ENCODE results near the gene MAN1B1.
A peak's percentile ranks its signal among the peaks of the same experiment; 100 is the strongest.

MAN1B1 gene

DNA sequence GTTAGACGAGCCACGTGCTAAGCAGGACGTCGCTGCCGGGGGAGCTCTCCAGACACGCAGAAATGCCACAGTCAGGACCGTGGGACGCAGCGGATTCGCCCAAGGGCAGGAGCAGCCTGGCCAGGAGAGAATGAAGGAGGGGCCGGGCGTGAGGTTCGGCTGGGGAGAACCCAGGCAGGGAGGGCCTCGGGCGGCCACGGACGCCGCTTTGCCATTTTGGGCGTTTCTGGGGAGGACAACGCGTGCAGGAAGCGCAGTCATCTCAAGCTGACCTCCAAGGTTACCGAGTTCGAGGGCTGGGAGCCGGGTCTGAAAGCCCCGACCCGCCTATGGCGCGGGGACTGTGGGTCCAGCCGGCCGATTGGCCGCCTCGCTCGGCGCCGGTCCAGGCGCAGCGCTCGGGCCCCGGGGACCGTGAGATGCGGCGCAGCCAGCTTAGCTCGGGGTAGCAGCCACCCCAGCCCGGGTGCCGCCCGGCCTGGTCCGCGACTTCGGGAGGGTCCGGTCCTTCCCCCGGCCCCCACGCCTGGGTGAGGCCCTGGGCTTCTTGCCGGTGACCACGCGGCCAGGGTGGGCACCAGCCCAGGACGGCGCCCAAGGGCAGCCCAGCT, 760 bp upstream of the MAN1B1 start:
- DNase-seq (ENCODE audit: low spot score): no peak

DNA sequence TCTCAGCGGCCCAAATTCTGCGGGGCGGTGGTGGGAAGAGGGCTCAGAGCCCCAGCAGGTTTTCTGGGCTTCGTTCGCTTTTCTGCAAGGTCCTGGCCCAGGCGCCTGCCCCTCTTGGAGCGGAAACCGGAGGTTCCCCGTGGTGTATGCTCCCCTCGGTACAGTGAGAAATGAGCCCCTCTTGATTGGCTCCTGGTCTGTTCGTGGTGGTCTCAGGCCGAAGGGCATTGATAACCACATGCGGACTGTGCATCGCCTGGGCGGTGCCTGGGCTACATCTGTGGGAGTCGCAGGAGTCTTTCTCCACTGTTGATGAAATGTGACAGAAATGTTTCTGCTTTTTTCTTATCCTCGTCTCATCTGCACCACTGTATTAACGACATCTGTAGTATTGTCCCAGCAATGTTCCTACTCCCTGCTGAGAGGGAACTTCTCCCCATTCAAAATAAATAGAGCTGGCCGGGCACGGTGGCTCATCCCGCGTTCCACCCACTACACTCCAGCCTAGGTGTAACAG, 682 bp downstream of the MAN1B1 start:
- DNase-seq (ENCODE audit: low spot score): no peak

- peak; percentile 11 for DNase-seq (ENCODE audit: low spot score)
These were observed 1.3 kb downstream of the MAN1B1 start for GRCh38 chr9:137088121-137088520.

GRCh38 chr9:137089232-137089947, 2.6 kb downstream of the MAN1B1 start:
- no peak for DNase-seq (ENCODE audit: low spot score)

- no peak for DNase-seq (ENCODE audit: low spot score)
These were observed 9.1 kb downstream of the MAN1B1 start for GRCh38 chr9:137095664-137096517.

GRCh38 chr9:137096785-137097546, 10.2 kb downstream of the MAN1B1 start:
- DNase-seq (ENCODE audit: low spot score): no peak

- DNase-seq (ENCODE audit: low spot score): no peak
These were observed 11.1 kb downstream of the MAN1B1 start for GRCh38 chr9:137097761-137098462.

GRCh38 chr9:137099231-137099630, 12.4 kb downstream of the MAN1B1 start:
- no peak for DNase-seq (ENCODE audit: low spot score)

DNA sequence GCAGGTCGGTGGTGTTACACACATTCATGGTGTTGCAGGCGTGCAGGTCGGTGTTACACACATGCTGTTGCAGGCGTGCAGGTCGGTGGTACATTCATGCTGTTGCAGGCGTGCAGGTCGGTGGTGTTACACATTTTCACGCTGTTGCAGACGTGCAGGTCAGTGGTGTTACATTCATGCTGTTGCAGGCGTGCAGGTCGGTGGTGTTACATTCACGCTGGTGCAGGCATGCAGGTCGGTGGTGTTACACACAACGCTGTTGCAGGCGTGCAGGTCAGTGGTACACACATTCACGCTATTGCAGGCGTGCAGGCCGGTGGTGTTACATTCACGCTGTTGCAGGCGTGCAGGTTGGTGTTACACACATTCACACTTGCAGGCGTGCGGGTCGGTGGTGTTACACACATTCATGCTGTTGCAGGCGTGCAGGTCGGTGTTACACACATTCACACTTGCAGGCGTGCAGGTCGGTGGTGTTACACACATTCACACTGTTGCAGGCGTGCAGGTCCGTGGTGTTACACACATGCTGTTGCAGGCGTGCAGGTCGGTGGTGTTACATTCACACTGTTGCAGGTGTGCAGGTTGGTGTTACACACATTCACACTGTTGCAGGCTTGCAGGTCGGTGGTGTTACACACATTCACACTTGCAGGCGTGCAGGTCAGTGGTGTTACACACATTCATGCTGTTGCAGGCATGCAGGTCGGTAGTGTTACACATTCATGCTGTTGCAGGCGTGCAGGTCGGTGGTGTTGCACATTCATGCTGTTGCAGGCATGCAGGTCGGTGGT, 16.6 kb downstream of the MAN1B1 start:
- DNase-seq (ENCODE audit: low spot score): no peak

DNA sequence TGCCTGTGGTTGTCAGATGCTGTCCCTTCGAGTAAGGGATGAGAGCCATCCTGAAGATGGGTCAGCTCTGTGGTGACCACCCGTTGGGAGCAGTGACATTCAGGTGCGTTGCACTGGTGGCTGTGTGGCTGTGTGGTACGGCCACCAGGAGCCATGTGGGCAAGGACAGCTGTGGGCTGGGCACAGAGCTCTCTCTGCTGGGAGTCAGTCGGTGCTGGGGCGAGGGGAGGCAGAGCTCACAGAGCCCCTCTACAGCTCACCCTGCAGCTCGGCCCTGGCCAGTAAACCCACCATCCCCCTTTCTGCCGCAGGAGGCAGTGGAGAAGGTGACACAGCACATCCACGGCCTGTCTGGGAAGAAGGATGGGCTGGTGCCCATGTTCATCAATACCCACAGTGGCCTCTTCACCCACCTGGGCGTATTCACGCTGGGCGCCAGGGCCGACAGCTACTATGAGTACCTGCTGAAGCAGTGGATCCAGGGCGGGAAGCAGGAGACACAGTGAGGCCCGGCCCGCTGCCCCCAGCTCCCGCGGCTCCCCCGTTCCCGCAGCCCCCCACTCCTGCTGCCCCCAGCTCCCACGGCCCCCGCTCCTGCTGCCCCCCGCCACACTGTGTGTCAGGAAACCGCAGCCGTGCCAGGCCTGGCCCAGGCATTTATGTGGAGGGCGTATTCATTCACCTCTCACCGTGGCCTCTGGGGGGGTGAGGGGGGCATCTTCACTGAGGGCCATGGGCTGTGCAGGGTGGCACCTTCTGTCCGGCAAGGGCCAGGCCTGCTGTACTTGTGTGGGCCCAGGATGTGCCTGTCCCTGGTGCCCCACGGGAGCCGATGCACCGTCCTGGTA, 19.3 kb downstream of the MAN1B1 start:
- DNase-seq (ENCODE audit: low spot score): no peak

GRCh38 chr9:137106662-137107250, 20.0 kb downstream of the MAN1B1 start:
- no peak for DNase-seq (ENCODE audit: low spot score)

- DNase-seq (ENCODE audit: low spot score): no peak
These were observed 20.6 kb downstream of the MAN1B1 start for GRCh38 chr9:137107312-137107921.

DNA sequence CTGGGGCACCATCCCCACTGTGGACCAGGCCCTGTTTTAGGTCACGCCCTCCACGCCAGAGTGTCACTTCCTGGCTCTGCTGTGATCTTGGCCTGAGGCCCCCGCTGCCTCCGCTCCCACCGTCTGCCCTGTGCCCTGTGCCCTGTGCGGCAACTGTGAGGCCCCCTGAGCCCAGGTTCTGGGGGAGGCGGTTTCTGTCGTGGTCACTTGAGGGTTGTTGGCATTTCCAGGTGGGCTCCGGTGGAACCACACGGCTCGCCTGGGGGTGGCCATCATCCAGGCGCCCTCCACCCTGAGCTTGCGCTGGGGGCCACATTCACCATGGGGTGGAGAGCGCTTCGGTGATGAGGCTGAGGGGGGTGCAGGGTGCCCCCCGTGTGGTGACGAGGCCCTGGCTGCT, 21.2 kb downstream of the MAN1B1 start:
- DNase-seq (ENCODE audit: low spot score): no peak

DNA sequence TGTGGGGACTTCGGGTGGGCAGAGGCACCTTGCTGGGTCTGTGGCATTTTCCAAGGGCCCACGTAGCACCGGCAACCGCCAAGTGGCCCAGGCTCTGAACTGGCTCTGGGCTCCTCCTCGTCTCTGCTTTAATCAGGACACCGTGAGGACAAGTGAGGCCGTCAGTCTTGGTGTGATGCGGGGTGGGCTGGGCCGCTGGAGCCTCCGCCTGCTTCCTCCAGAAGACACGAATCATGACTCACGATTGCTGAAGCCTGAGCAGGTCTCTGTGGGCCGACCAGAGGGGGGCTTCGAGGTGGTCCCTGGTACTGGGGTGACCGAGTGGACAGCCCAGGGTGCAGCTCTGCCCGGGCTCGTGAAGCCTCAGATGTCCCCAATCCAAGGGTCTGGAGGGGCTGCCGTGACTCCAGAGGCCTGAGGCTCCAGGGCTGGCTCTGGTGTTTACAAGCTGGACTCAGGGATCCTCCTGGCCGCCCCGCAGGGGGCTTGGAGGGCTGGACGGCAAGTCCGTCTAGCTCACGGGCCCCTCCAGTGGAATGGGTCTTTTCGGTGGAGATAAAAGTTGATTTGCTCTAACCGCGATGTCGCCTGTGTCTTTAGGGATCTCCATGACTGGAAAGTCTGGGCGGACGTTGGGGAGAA, 21.9 kb downstream of the MAN1B1 start:
- no peak for DNase-seq (ENCODE audit: low spot score)

- DNase-seq (ENCODE audit: low spot score): no peak
These were observed 22.7 kb downstream of the MAN1B1 start for GRCh38 chr9:137109250-137110146.

DNA sequence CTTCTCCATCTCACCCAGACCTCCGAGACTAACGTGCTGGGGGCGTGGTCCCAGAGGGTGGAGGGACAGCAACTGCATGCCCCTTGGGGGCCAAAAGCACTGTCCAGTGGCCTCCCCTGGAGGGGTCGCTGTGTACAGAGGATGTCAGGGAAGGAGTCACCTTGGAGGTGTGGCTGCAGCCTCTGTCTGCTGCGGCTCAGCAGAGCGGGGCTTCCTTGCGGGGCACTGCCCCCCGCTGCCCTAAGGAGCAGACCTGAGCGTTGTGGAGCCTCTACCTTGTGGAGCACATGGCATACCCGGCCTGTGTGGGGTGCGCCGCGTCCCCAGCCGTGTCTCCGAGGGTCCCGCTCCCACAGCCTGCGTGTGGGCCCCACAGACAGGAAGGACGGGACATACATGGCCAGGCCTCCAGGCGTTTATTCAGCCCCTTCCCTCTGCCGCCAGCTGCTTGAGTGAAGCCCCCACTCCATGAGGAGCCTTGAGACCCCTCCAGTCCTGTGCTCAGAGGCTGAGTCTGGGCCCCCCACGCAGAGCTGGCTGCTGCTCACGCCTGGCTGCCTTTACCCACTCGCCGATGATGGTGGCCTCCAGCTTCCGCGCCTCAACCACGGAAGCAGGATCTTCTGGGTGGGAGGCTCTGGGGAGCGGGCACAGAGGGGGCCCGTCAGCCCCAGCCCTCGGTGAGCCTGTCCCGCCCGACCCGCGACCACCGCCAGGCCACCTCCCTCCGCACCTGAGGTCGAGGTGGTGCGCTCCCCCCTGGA, 23.5 kb downstream of the MAN1B1 start:
- no peak for DNase-seq (ENCODE audit: low spot score)

All from hematopoietic multipotent progenitor cell treated with erythropoietin and hydrocortisone succinate and interleukin-3 and kit ligand, for 17 days (in vitro differentiated cells).